Measurements from ENCODE around the gene IGF1.
"Not testable (repeated sequence)": the region's sequence is repeated elsewhere in the genome, so short reads cannot be mapped to it uniquely, and the experiment has no call there.

IGF1 gene

GRCh38 chr12:102463659-102464249 is 16.6 kb downstream of the IGF1 start:
- in situ Hi-C loops (cut with MboI; ENCODE audit: low sequenced_read_pairs) = no loop called here

- in situ Hi-C loops (cut with MboI; ENCODE audit: low sequenced_read_pairs) = no loop called here
These were observed 17.4 kb downstream of the IGF1 start for GRCh38 chr12:102462795-102463465.

- in situ Hi-C loops (cut with MboI; ENCODE audit: low sequenced_read_pairs) = no loop called here
These were observed 18.0 kb downstream of the IGF1 start for GRCh38 chr12:102462386-102462785.

- in situ Hi-C loops (cut with MboI; ENCODE audit: low sequenced_read_pairs) = no loop called here
These were observed 18.9 kb downstream of the IGF1 start for GRCh38 chr12:102461501-102461900.

- in situ Hi-C loops (cut with MboI; ENCODE audit: low sequenced_read_pairs) = no loop called here
These were observed 21.0 kb downstream of the IGF1 start for GRCh38 chr12:102459314-102459713.

DNA sequence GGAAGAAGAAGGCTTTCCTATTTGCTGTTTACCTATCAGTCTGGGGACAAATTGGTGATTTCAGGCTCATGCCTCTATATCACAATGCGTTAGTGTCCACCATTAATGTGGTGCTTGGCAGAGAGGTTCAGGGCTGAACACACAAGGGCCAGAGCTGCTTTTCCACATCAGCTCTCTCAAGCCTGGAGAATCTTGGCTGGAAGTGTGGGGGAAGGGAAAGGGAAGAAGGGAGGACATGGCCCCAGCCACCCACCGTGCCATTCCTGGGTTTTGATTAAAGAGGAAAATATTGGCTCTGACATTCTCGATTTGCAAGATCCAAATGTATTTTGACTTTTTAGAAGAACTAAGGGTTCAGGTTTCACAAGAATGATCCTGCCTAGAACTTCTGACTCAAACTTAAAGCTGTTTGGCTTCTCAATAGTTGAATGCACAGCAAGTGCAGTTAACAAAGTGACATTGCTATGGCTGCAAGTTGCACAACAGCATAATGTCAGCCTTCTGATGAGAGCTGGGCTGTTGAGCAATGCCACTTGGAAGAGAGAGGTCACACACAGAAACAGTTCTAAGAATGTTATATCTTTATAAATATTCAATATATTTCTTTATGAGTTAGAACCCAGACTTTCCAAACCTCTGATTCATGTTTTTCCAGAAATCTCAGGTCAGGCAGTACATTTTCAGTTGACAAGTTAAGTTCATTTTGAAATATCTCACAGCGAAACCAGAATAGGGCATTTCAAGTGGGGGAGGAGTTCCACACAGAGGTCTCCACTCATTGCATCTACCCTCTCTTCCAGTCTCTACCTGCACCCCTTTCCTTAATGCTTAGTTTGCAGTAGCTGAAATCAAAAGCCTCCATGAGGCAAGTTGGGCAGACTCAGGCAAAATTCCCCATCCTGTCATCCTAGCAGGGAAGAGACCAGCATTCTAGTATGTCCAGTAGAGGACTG is 25.3 kb downstream of the IGF1 start:
- in situ Hi-C loops (cut with MboI; ENCODE audit: low sequenced_read_pairs) = no loop called here

GRCh38 chr12:102454330-102454729 is 26.0 kb downstream of the IGF1 start:
- in situ Hi-C loops (cut with MboI; ENCODE audit: low sequenced_read_pairs) = no loop called here

- in situ Hi-C loops (cut with MboI; ENCODE audit: low sequenced_read_pairs) = no loop called here
These were observed 27.8 kb downstream of the IGF1 start for GRCh38 chr12:102452605-102453004.

DNA sequence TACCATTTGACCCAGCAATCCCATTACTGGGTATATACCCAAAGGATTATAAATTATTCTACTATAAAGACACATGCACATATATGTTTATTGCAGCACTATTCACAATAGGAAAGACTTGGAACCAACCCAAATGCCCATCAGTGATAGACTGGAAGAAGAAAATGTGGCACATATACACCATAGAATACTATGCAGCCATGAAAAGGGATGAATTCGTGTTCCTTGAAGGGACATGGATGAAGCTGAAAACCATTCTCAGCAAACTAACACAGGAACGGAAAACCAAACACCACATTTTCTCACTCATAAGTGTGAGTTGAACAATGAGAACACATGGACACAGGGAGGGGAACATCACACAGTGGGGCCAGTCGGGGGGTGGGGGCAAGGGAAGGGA is 31.3 kb downstream of the IGF1 start:
- in situ Hi-C loops (cut with MboI; ENCODE audit: low sequenced_read_pairs) = not testable (repeated sequence)

DNA sequence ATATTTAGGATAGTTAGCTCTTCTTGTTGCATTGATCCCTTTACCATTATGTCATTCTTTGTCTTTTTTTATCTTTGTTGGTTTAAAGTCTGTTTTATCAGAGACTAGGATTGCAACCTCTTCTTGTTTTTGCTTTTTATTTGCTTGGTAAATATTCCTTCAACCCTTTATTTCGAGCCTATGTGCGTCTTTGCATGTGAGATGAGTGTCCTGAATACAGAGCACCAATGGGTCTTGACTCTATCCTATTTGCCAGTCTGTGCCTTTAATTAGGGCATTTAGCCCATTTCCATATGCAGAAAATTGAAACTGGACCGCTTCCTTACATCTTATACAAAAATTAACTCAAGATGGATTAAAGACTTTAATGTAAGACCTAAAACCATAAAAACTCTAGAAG is 32.9 kb downstream of the IGF1 start:
- in situ Hi-C loops (cut with MboI; ENCODE audit: low sequenced_read_pairs) = not testable (repeated sequence)

DNA sequence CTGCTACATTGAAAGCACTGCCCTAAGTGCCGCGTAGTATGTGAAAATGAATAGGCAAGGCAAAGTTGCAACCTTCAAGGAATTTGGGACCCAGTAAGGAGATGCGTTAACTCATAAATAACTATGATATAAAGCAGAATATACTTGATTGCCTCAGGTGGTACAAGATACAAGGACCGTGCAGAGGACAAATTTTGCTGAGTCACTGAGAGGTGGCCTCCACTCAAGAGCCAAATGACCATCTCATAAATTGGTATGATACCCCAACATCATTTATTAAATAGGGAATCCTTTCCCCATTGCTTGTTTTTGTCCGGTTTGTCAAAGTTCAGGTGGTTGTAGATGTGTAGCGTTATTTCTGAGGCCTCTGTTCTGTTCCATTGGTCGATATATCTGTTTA is 35.7 kb downstream of the IGF1 start:
- in situ Hi-C loops (cut with MboI; ENCODE audit: low sequenced_read_pairs) = no loop called here

DNA sequence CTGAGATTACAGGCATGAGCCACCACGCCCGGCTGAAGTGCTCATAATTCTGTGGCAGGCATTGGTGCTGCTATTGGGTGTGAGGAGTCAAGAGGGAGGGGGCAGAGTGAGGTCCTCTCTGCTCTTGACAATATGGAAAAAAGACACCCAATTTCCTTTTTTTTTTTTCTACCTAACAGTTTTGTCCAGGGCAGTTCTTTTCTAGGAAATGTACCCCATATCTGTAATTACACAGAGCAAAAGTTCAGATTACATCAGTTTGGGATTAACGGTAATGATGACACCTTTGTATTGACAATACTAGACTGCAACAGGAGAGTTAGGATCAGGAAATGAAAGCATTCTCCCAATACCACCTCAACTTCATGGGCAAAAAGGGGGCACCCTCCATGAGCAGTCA is 36.3 kb downstream of the IGF1 start:
- in situ Hi-C loops (cut with MboI; ENCODE audit: low sequenced_read_pairs) = no loop called here

DNA sequence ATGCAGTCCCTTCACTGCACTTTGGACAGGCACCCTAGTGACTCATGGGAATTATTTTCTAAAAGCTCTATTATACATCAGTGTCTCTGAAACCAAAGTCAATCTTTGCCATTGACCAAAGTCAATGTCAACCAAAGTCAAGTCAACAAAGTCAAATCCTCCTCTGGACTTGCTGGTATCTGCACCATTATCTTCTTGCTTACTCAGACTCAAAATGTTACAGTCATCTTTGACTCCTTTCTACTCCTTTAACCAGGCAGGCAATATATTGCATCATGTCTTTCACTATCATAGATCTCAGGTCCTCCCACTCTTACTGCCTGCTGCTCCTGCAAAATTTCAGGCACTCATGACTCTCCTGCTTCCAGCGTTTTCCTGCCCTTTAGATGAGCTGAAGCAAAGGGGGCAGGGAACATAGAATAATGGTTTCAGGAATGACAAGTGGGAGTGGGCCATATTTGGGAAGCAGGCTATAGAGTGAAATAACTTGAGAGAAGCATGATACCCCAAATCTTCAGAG is 39.2 kb downstream of the IGF1 start:
- in situ Hi-C loops (cut with MboI; ENCODE audit: low sequenced_read_pairs) = no loop called here

DNA sequence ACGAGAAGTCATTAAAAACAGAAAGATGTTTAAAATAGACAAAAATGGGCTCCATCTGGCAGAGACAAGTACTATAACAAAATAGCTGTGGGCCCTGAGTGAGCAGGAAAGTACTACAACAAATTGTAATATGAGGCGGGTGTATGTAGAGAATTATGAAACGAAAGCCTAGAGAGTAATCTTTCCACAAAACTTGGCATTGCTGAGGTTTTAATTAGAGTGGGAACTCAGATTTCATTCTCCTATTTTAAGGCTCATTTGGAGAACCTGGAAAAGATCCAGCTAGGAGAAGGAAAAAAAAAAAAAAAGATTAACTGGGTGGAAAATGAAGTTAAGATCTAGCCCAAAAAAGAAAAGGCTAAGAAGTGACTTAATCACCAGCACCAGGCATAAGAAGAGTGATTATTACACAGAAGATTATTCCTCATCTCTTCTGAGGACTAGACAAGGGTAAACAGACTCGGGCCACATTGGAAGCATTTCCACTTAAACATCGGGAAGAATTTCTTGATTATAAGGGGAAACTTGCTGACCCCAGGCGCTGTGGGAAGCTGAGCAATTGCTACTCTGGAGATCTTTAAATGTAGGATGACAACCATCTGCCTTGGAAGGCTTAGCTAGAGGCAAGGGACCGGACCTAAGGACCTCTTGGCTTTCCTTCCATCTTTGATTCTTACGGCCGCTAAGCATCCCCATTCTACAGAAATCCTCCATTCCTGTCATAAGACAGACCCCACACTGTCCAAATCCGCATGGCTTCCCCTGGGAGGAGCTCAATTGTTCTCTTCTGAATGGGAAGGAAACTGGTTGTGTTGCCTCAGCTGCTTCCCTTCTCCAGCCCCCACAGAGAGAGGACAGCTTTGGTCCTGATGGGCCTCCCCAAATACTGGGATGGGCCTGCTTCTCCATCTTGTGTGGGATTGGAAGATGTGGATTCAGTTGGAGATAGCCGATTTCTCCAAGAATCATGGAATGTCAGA is 40.6 kb downstream of the IGF1 start:
- in situ Hi-C loops (cut with MboI; ENCODE audit: low sequenced_read_pairs) = no loop called here

DNA sequence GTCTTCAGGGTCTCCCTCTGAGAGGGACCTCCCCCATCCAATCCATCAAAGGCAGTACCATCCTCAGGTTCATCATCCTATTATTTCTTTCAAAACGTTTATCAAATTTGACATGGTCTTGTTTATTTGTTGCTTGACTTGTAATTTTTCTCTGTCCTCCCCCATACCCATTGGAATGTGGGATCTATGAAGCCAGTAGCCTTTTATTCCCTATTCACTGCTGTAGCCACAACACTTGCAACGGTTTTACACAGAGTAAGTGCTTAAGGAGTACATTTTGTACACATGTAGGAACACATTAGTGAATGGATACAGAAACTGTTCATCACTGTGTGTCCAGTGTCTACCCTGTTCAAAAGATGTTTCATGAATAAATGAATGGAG is 41.5 kb downstream of the IGF1 start:
- in situ Hi-C loops (cut with MboI; ENCODE audit: low sequenced_read_pairs) = no loop called here

DNA sequence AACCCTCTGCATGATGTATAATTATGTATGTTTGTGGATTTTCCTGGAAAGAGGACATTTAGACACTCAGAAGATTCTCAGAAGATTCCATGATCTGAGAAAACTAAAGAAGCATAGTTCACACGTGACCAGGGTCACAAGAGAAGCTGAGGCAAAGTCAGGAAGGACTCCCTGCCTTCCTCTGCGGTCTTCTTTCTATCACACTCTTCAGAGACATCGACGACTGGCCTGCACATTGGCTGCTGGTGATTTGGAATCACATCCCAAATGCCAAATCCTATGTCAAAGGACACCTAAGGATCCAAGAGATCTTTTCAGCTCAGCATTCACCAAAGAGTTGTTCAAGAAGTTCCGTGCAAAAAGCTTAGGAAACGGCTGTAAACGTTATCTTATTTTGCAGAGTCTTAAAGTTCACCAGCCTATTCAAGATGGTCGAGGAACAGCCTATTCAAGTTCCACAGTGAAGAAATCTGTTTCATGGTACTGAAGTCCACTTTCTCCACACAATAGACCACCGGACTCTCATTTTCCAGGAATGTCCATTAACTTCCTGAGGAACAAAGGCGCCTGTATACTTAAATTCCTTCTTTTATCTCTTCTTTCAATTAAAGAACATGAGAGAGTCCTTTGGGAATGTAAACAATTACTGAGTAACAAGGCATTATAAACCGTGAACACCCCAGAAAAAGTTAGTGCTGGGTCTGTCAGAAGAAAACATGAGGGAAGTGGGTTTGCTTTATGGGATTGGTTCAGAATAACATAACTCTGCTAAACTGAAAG is 42.1 kb downstream of the IGF1 start:
- in situ Hi-C loops (cut with MboI; ENCODE audit: low sequenced_read_pairs) = no loop called here

DNA sequence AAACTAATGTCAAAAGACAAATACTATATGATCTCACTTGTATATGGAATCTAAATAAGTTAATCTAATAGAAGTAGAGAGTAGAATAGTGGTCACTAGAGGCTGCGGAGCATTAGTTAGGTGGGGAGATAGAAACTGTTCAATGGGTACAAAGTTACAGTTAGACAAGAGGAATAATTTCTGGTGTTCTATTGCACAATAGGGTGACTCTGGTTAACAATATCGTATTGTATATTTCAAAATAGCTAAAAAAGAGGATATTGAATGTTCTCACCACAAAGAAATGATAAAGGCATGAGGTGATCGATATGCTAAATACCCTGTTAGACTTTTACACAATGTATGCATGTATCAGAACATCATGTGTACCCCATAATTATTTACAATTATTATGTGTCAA is 42.9 kb downstream of the IGF1 start:
- in situ Hi-C loops (cut with MboI; ENCODE audit: low sequenced_read_pairs) = no loop called here

- in situ Hi-C loops (cut with MboI; ENCODE audit: low sequenced_read_pairs) = no loop called here
These were observed 43.5 kb downstream of the IGF1 start for GRCh38 chr12:102436867-102437266.

DNA sequence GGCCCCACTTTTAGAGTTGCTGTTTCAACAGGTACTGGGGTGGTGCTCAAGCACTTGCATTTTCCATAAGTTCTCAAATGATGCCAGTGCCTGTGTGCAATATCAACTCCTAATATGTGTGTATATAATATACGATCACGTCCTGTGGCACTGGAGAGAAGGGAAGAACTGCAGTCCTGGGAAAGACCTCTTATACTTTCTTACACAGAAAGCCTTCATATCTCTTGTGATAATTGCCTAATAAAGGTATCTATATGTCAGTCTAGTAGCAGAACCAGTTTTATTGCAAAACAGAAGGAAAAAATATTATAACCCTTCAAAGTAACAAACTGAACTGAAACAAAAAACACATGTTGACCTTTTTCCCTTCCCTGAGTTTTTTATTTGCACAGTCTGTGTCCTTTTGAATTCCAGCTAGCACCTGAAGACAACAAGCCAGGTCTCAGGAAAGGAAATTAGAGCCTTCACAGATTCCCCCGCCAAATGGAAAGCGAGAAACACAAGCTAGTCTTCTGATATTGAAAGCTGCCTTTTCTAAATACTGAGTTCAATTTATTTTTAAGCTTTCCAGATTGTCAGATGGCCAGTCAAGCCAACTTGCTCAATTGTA is 44.4 kb downstream of the IGF1 start:
- in situ Hi-C loops (cut with MboI; ENCODE audit: low sequenced_read_pairs) = no loop called here
